HepG2 (cell line): Measurements from ENCODE around the gene KIF2C. TPM values are rescaled to one million over a fixed set of nuclear protein-coding genes. Genes with fewer than 3 reads are reported as not detected.
"Not testable (repeated sequence)": the region's sequence is repeated elsewhere in the genome, so short reads cannot be mapped to it uniquely, and the experiment has no call there.

ENCODE experiments used
- ATAC-seq: fragments of 200-7000 bp; cut with Tn5 transposase; 3 replicates; pipeline ENCODE4 v1.9.1; 2020; ENCODE audit warnings: mild to moderate bottlenecking, moderate library complexity
- BruUV-seq: library from RNA; stranded (reverse); fragments of 400-500 nt; replicated peaks from 2 replicates; lab custom pipeline; 2021; lab: Mats Ljungman, UMichigan
- CTCF ChIA-PET: fragments of 300-600 bp; formaldehyde crosslinking; extraction: SDS; loops from one replicate; lab custom pipeline; 2021; ENCODE audit warnings: low total read pairs, inconsistent platforms, low intra/inter-chr PET ratio; lab: Yijun Ruan, JAX
- POLR2A ChIA-PET: fragments of 350-600 bp; sonication (Branson Sonifier 250); formaldehyde crosslinking; loops from one replicate; lab custom pipeline; 2020; ENCODE audit warnings: antibody characterized with exemption, inconsistent platforms; lab: Yijun Ruan, JAX
- DNase-seq: peaks from one replicate; pipeline ENCODE4 v3.0.0-alpha.2; 2015; ENCODE audit warnings: low spot score
- FAIRE-seq: peaks from 3 replicates; lab custom pipeline; 2011; peaks lifted over from hg19 to GRCh38; lab: Jason Lieb, UNC
- H2AFZ ChIP-seq: one replicate; pipeline ENCODE4 v1.6.1; 2011; ENCODE audit warnings: low read length, inconsistent platforms
- H3K27ac ChIP-seq: fragments of 300-600 bp; 3 replicates; pipeline ENCODE4 v1.8.0; 2011; ENCODE audit warnings: mixed run types, mild to moderate bottlenecking, mixed read lengths, low read length, inconsistent platforms; ENCODE audit not compliant: insufficient read depth; ENCODE audit errors: extremely low read length
- H3K27me3 ChIP-seq, 2 experiments: fragments of 200-600 bp in 1 of 2; 2 replicates in 1 of 2; 3 replicates in 1 of 2; pipeline versions ENCODE4 v1.6.0 to v1.8.0; 2011; ENCODE audit warnings: low read length in 2 of 2, mild to moderate bottlenecking in 2 of 2, moderate library complexity in 2 of 2, inconsistent platforms in 1 of 2; ENCODE audit not compliant: insufficient read depth in 2 of 2, control insufficient read depth in 1 of 2
- H3K36me3 ChIP-seq, 2 experiments: fragments of 200-600 bp in 1 of 2; replicated peaks in 1 of 2; 2 replicates in 1 of 2; 3 replicates in 1 of 2; pipeline versions ENCODE4 v1.5.1 to v1.8.0; 2011; ENCODE audit warnings: low read length in 2 of 2, inconsistent platforms in 1 of 2; ENCODE audit not compliant: insufficient read depth in 2 of 2, control insufficient read depth in 1 of 2
- H3K4me1 ChIP-seq: 2 replicates; pipeline ENCODE4 v1.5.1; 2012; ENCODE audit warnings: low read length, inconsistent platforms; ENCODE audit not compliant: insufficient read depth
- H3K4me2 ChIP-seq: 2 replicates; pipeline ENCODE4 v1.6.0; 2011; ENCODE audit warnings: low read depth, low read length, inconsistent platforms
- H3K4me3 ChIP-seq, 3 experiments: fragments of 200-600 bp in 1 of 3; sonication (generic), shearing (Covaris generic) in 1 of 3; replicated peaks in 1 of 3; 2 replicates each; pipeline ENCODE4 v1.5.1; 2011 to 2016; ENCODE audit warnings: low read length in 3 of 3, inconsistent platforms in 2 of 3, low read depth in 2 of 3, mild to moderate bottlenecking in 2 of 3, control low read depth in 1 of 3, mixed read lengths in 1 of 3; ENCODE audit not compliant: insufficient read depth in 1 of 3
- H3K79me2 ChIP-seq: one replicate; pipeline ENCODE4 v1.6.1; 2011; ENCODE audit warnings: low read length, inconsistent platforms; ENCODE audit not compliant: insufficient read depth
- H3K9ac ChIP-seq: 2 replicates; pipeline ENCODE4 v1.6.0; 2011; ENCODE audit warnings: mild to moderate bottlenecking, low read depth, low read length, inconsistent platforms; ENCODE audit not compliant: insufficient read depth
- H3K9me3 ChIP-seq: 2 replicates; pipeline ENCODE4 v1.5.1; 2012; ENCODE audit warnings: mild to moderate bottlenecking, low read length
- H4K20me1 ChIP-seq: 2 replicates; pipeline ENCODE4 v1.6.0; 2011; ENCODE audit warnings: inconsistent platforms, mild to moderate bottlenecking, low read length, moderate library complexity; ENCODE audit not compliant: insufficient read depth
- CC2D1A ChIP-seq: sonication (generic); formaldehyde crosslinking; IDR thresholded peaks from 2 replicates; pipeline ENCODE4 v1.8.1; 2023; ENCODE audit warnings: mild to moderate bottlenecking, missing genetic modification reagents
- SIN3B ChIP-seq: fragments of 150-350 bp; IDR thresholded peaks from 2 replicates; pipeline ENCODE4 v1.6.1; 2014; ENCODE audit warnings: low read length
- WGBS: methylation state at CpG from one replicate; pipeline ENCODE4 v1.1.6; 2017; ENCODE audit warnings: low lambda C conversion rate; 5-methylcytosine and 5-hydroxymethylcytosine counted together
- in situ Hi-C: cut with HindIII; loops from 2 replicates; pipeline ENCODE4 v1.10.0; 2017; ENCODE audit warnings: low pct_unique_long_range_greater_than_20kb; ENCODE audit not compliant: extremely low pct_ligation_motif_present
- intact Hi-C: fragments of 100-400 bp; cut with micrococcal nuclease; formaldehyde crosslinking; loops from one replicate; pipeline ENCODE4 v1.10.0; 2022; ENCODE audit not compliant: unreplicated experiment
- polyA plus RNA-seq, 8 experiments: library from polyadenylated mRNA; depleted of rRNA in 3 of 8; stranded (reverse) in 7 of 8; unstranded in 1 of 8; fragments of >200 nt; fragmentation: Illumina TruSeq in 4 of 8; extraction: Trizol in 4 of 8; gene quantifications; 2 replicates each; pipeline versions ENCODE4 v1.2.1 to v1.2.3, GENCODE V29; 2011 to 2016; ENCODE audit warnings: low read depth in 4 of 8, missing spikeins in 1 of 8, mixed read lengths in 1 of 8; ENCODE audit not compliant: insufficient read depth in 1 of 8
- total RNA-seq, 5 experiments: library from RNA; depleted of rRNA; stranded (reverse); fragments of >200 nt; fragmentation: Illumina TruSeq; extraction: Trizol; gene quantifications; 2 replicates each; pipeline ENCODE4 v1.2.3, GENCODE V29; 2016; ENCODE audit warnings: low read depth in 1 of 5
- TF ChIP-seq, protein P1 (sequence below): sonication (generic); formaldehyde crosslinking; IDR thresholded peaks from 2 replicates; pipeline ENCODE4 v1.8.1; 2022; ENCODE audit warnings: low read depth, mild to moderate bottlenecking, missing genetic modification reagents
- TF ChIP-seq, protein P2 (sequence below): sonication (generic); formaldehyde crosslinking; IDR thresholded peaks from 2 replicates; pipeline ENCODE4 v1.5.1; 2020; ENCODE audit warnings: mild to moderate bottlenecking, missing genetic modification reagents, borderline replicate concordance

Gene KIF2C
- total and polyA plus RNA-seq, 2 of the 13 experiments (the other 11 are each of a cell fraction or from before 2014, with no cell fraction given), result 29.7 to 53.7 TPM

DNA sequence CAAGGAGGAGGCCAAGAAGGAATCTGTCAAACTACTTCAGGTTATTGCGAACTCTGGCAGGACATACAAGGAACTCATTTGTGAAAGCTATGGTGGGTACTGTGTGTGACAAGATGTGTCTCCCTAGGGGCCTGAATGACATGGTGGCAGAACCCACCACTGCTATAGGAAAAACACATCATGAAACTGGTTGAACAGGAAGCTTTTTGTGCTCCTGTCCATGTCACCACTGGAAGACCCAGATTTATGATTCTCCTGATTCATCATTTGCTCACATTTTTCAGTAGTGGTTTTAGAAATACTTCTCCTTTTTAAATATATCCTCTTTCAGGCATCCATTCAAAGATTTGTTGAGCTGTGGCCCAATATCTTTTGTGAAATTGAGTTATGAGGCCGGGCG lies 41.5 kb upstream of the KIF2C start (continued):
- TF ChIP-seq, protein P1, sequence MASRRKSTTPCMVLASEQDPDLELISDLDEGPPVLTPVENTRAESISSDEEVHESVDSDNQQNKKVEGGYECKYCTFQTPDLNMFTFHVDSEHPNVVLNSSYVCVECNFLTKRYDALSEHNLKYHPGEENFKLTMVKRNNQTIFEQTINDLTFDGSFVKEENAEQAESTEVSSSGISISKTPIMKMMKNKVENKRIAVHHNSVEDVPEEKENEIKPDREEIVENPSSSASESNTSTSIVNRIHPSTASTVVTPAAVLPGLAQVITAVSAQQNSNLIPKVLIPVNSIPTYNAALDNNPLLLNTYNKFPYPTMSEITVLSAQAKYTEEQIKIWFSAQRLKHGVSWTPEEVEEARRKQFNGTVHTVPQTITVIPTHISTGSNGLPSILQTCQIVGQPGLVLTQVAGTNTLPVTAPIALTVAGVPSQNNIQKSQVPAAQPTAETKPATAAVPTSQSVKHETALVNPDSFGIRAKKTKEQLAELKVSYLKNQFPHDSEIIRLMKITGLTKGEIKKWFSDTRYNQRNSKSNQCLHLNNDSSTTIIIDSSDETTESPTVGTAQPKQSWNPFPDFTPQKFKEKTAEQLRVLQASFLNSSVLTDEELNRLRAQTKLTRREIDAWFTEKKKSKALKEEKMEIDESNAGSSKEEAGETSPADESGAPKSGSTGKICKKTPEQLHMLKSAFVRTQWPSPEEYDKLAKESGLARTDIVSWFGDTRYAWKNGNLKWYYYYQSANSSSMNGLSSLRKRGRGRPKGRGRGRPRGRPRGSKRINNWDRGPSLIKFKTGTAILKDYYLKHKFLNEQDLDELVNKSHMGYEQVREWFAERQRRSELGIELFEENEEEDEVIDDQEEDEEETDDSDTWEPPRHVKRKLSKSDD, result no peak
- TF ChIP-seq, protein P2, sequence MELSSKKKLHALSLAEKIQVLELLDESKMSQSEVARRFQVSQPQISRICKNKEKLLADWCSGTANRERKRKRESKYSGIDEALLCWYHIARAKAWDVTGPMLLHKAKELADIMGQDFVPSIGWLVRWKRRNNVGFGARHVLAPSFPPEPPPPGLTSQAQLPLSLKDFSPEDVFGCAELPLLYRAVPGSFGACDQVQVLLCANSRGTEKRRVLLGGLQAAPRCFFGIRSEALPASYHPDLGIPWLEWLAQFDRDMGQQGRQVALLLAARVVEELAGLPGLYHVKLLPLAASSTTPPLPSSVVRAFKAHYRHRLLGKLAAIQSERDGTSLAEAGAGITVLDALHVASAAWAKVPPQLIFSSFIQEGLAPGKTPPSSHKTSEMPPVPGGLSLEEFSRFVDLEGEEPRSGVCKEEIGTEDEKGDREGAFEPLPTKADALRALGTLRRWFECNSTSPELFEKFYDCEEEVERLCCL (CRISPR knock-in tag), result no peak
- TF ChIP-seq SIN3B, result no peak
- TF ChIP-seq CC2D1A (CRISPR knock-in tag), result no peak

DNA sequence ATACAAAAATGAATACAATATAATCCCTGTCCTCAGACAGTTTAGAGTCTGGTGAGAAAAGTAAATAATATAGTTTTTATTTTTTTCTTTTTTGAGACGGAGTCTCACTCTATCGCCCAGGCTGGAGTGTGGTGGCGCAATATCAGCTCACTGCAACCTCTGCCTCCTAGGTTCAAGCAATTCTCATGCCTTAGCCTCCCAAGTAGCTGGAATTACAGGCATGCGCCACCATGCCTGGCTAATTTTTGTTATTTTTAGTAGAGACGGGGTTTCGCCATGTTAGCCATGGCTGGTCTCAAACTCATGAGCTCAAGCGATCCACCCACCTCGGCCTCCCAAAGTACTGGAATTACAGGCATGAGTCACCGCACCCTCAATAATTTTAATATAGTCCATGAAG lies 40.3 kb upstream of the KIF2C start:
- H3K9me3 ChIP-seq, CTCF ChIA-PET, H3K27me3 ChIP-seq, BruUV-seq, DNase-seq, in situ Hi-C loops, H3K79me2 ChIP-seq, FAIRE-seq, H3K4me2 ChIP-seq, H2AFZ ChIP-seq, intact Hi-C loops, H3K27ac ChIP-seq, H4K20me1 ChIP-seq, ATAC-seq, H3K4me3 ChIP-seq, H3K36me3 ChIP-seq, H3K9ac ChIP-seq: not testable (repeated sequence)
- H3K4me1 ChIP-seq, result peaks cover 73% of the 10 kb centered on the region
- POLR2A ChIA-PET, result interaction anchor here (2.2 kb wide), 1 partner anchor 22 kb away, joined by 17 read pairs; no protein-coding TSS in a partner anchor
- WGBS, result 89% methylated on average over 9 of the region's 9 CpGs
